HepG2 (cell line): ENCODE data around the gene LEMD1. TPM values are rescaled to one million over a fixed set of nuclear protein-coding genes. Genes with fewer than 3 reads are reported as not detected.
A peak's percentile ranks its signal among the peaks of the same experiment; 100 is the strongest.

Source experiments
- FOSL2 ChIP-seq: sonication (generic); formaldehyde crosslinking; IDR thresholded peaks from 2 replicates; pipeline ENCODE4 v1.4.0; 2020; ENCODE audit warnings: missing genetic modification reagents
- MAF1 ChIP-seq: sonication (generic); formaldehyde crosslinking; IDR thresholded peaks from 2 replicates; pipeline ENCODE4 v1.5.0; 2020; ENCODE audit warnings: missing genetic modification reagents, borderline replicate concordance
- NKX3-1 ChIP-seq: sonication (generic); formaldehyde crosslinking; IDR thresholded peaks from 2 replicates; pipeline ENCODE4 v1.5.0; 2020; ENCODE audit warnings: missing genetic modification reagents
- PHF8 ChIP-seq: sonication (generic); formaldehyde crosslinking; IDR thresholded peaks from 2 replicates; pipeline ENCODE4 v1.5.0; 2020; ENCODE audit warnings: missing genetic modification reagents
- POLR2G ChIP-seq: fragments of 200-400 bp; formaldehyde crosslinking; IDR thresholded peaks from 2 replicates; pipeline ENCODE4 v1.6.1; 2018; ENCODE audit warnings: mild to moderate bottlenecking, low read depth, low read length, moderate library complexity
- PRDM10 ChIP-seq: sonication (generic); formaldehyde crosslinking; IDR thresholded peaks from 2 replicates; pipeline ENCODE4 v1.4.0; 2020; ENCODE audit warnings: low read depth, missing genetic modification reagents
- SRF ChIP-seq: IDR thresholded peaks from 2 replicates; pipeline ENCODE4 v1.6.1; 2011; ENCODE audit warnings: mild to moderate bottlenecking, low read depth, low read length, moderate library complexity
- TERF1 ChIP-seq: sonication (generic); formaldehyde crosslinking; IDR thresholded peaks from 2 replicates; pipeline ENCODE4 v1.8.0; 2022; ENCODE audit warnings: mild to moderate bottlenecking, missing genetic modification reagents, moderate library complexity
- ZFX ChIP-seq: sonication (generic); formaldehyde crosslinking; IDR thresholded peaks from 2 replicates; pipeline ENCODE4 v1.4.0; 2020; ENCODE audit warnings: mild to moderate bottlenecking, low read depth, missing genetic modification reagents, moderate library complexity
- ZNF331 ChIP-seq: sonication (generic); formaldehyde crosslinking; IDR thresholded peaks from 2 replicates; pipeline ENCODE4 v1.4.0; 2020; ENCODE audit warnings: missing genetic modification reagents
- ZNF772 ChIP-seq: sonication (generic); formaldehyde crosslinking; IDR thresholded peaks from 2 replicates; pipeline ENCODE4 v1.5.0; 2020; ENCODE audit warnings: mild to moderate bottlenecking, missing genetic modification reagents
- polyA plus RNA-seq, 8 experiments: library from polyadenylated mRNA; depleted of rRNA in 3 of 8; stranded (reverse) in 7 of 8; unstranded in 1 of 8; fragments of >200 nt; fragmentation: Illumina TruSeq in 4 of 8; extraction: Trizol in 4 of 8; gene quantifications; 2 replicates each; pipeline versions ENCODE4 v1.2.1 to v1.2.3, GENCODE V29; 2011 to 2016; ENCODE audit warnings: low read depth in 4 of 8, missing spikeins in 1 of 8, mixed read lengths in 1 of 8; ENCODE audit not compliant: insufficient read depth in 1 of 8
- total RNA-seq, 5 experiments: library from RNA; depleted of rRNA; stranded (reverse); fragments of >200 nt; fragmentation: Illumina TruSeq; extraction: Trizol; gene quantifications; 2 replicates each; pipeline ENCODE4 v1.2.3, GENCODE V29; 2016; ENCODE audit warnings: low read depth in 1 of 5
- TF ChIP-seq, protein P1 (sequence below): sonication (generic); formaldehyde crosslinking; conservative IDR thresholded peaks from 2 replicates; pipeline ENCODE4 v1.4.0; 2020; ENCODE audit warnings: mild to moderate bottlenecking, missing genetic modification reagents, moderate library complexity
- TF ChIP-seq, protein P2 (sequence below): sonication (generic); formaldehyde crosslinking; IDR thresholded peaks from 2 replicates; pipeline ENCODE4 v1.4.0; 2020; ENCODE audit warnings: mild to moderate bottlenecking, missing genetic modification reagents
- TF ChIP-seq, protein P3 (sequence below): sonication (generic); formaldehyde crosslinking; IDR thresholded peaks from 2 replicates; pipeline ENCODE4 v1.5.1; 2020; ENCODE audit warnings: missing genetic modification reagents, mild to moderate bottlenecking, borderline replicate concordance

The LEMD1 gene
- total and polyA plus RNA-seq, 2 of the 13 experiments (the other 11 are each of a cell fraction or from before 2014, with no cell fraction given), result 1.4 to 2.3 TPM

GRCh38 chr1:205449750-205450443 is 28.0 kb upstream of the LEMD1 start (continued):
- TF ChIP-seq, protein P1, sequence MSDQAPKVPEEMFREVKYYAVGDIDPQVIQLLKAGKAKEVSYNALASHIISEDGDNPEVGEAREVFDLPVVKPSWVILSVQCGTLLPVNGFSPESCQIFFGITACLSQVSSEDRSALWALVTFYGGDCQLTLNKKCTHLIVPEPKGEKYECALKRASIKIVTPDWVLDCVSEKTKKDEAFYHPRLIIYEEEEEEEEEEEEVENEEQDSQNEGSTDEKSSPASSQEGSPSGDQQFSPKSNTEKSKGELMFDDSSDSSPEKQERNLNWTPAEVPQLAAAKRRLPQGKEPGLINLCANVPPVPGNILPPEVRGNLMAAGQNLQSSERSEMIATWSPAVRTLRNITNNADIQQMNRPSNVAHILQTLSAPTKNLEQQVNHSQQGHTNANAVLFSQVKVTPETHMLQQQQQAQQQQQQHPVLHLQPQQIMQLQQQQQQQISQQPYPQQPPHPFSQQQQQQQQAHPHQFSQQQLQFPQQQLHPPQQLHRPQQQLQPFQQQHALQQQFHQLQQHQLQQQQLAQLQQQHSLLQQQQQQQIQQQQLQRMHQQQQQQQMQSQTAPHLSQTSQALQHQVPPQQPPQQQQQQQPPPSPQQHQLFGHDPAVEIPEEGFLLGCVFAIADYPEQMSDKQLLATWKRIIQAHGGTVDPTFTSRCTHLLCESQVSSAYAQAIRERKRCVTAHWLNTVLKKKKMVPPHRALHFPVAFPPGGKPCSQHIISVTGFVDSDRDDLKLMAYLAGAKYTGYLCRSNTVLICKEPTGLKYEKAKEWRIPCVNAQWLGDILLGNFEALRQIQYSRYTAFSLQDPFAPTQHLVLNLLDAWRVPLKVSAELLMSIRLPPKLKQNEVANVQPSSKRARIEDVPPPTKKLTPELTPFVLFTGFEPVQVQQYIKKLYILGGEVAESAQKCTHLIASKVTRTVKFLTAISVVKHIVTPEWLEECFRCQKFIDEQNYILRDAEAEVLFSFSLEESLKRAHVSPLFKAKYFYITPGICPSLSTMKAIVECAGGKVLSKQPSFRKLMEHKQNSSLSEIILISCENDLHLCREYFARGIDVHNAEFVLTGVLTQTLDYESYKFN (CRISPR knock-in tag), result 0 out of 2 replicates have a peak, but pooled peaks have one; percentile 34
- TF ChIP-seq PRDM10 (CRISPR knock-in tag), result 0 out of 2 replicates have a peak, but pooled peaks have one; percentile 24
- TF ChIP-seq, protein P2, sequence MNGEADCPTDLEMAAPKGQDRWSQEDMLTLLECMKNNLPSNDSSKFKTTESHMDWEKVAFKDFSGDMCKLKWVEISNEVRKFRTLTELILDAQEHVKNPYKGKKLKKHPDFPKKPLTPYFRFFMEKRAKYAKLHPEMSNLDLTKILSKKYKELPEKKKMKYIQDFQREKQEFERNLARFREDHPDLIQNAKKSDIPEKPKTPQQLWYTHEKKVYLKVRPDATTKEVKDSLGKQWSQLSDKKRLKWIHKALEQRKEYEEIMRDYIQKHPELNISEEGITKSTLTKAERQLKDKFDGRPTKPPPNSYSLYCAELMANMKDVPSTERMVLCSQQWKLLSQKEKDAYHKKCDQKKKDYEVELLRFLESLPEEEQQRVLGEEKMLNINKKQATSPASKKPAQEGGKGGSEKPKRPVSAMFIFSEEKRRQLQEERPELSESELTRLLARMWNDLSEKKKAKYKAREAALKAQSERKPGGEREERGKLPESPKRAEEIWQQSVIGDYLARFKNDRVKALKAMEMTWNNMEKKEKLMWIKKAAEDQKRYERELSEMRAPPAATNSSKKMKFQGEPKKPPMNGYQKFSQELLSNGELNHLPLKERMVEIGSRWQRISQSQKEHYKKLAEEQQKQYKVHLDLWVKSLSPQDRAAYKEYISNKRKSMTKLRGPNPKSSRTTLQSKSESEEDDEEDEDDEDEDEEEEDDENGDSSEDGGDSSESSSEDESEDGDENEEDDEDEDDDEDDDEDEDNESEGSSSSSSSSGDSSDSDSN (CRISPR knock-in tag), result no peak
- TF ChIP-seq, protein P3, sequence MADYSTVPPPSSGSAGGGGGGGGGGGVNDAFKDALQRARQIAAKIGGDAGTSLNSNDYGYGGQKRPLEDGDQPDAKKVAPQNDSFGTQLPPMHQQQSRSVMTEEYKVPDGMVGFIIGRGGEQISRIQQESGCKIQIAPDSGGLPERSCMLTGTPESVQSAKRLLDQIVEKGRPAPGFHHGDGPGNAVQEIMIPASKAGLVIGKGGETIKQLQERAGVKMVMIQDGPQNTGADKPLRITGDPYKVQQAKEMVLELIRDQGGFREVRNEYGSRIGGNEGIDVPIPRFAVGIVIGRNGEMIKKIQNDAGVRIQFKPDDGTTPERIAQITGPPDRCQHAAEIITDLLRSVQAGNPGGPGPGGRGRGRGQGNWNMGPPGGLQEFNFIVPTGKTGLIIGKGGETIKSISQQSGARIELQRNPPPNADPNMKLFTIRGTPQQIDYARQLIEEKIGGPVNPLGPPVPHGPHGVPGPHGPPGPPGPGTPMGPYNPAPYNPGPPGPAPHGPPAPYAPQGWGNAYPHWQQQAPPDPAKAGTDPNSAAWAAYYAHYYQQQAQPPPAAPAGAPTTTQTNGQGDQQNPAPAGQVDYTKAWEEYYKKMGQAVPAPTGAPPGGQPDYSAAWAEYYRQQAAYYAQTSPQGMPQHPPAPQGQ (CRISPR knock-in tag), result no peak
- 0 out of 2 replicates have a peak, but pooled peaks have one; percentile 22 for TF ChIP-seq NKX3-1 (CRISPR knock-in tag)
- peak; percentile 46; the same call in 1 of the 2 replicates for TF ChIP-seq ZNF772
- no peak for TF ChIP-seq TERF1 (CRISPR knock-in tag)
- 0 out of 2 replicates have a peak, but pooled peaks have one; percentile 28 for TF ChIP-seq SRF
- peak; percentile 68 for TF ChIP-seq PHF8 (CRISPR knock-in tag)
- no peak for TF ChIP-seq ZNF331
- 0 out of 2 replicates have a peak, but pooled peaks have one; percentile 27 for TF ChIP-seq ZFX (CRISPR knock-in tag)
- TF ChIP-seq FOSL2 (CRISPR knock-in tag), result peak; percentile 69
- peak; percentile 77 for TF ChIP-seq POLR2G
- no peak for TF ChIP-seq MAF1 (CRISPR knock-in tag)
- TF ChIP-seq, all 625 proteins: peak for 63
